ENCODE data around the gene SSBP4.

SSBP4 gene

GRCh38 chr19:18445262-18445948 lies 26.2 kb downstream of the SSBP4 start:
- DNase-seq (ENCODE audit: low spot score), result no peak

DNA sequence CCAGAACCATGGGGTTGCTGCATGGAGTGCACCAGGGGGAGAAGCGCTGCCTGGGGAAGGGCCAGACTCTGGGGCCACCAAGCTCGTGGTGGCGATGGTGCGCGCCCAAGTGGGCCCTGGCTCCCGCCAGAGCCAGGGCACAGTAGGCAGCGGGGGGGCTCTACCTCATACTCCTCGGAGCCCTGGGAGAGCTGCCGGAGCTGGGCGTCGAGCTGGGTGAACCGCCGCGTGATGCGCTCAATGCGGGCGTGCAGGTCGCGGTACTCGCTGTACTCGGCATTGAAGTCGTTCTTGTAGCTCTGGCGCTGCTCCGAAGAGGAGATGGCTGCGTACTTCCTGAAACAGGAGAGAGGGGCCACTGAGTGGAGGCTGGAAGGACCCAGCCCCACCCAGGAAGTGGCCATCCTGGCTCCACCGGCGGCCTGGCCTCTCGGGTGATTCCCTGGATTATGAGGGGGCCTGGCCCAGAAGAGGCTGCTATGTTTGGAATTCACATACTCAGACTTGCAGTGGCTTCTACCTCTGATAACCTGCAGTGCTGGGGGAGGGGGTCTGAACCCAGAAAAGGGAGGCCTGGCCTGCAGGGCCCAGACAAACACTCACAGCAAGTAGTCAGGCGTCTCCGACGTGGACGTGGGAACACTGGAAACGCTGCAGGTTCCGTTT lies 27.1 kb downstream of the SSBP4 start:
- no peak for DNase-seq (ENCODE audit: low spot score)

DNA sequence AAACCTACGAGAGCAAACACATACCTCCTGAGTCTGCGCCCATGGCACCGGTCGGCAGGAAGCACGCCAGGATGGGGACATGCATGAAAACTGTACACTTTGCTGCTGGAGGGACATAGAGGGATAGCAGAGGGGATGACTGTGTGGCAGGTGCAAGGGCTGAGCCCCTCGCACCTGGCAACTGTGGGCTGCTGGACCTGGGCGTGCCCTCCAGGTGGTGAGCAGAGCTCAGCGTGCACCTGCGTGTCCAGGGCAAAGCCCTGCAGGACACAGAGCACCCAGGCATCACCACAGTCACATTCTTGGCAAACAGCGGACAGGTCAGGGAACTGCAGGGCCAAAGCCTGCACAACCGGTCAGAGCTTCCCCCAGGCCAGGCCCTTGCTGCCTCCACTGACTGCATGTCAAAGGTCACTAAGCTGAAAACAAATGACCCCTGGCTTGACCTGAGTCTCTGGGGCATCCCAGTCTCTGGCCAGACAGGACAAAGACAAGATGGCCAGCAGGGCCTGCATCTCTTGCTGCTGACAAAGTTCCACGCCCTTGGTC lies 27.7 kb downstream of the SSBP4 start:
- no peak for DNase-seq (ENCODE audit: low spot score)

- DNase-seq (ENCODE audit: low spot score), result no peak
These were observed 30.4 kb downstream of the SSBP4 start for GRCh38 chr19:18449552-18449951.

DNA sequence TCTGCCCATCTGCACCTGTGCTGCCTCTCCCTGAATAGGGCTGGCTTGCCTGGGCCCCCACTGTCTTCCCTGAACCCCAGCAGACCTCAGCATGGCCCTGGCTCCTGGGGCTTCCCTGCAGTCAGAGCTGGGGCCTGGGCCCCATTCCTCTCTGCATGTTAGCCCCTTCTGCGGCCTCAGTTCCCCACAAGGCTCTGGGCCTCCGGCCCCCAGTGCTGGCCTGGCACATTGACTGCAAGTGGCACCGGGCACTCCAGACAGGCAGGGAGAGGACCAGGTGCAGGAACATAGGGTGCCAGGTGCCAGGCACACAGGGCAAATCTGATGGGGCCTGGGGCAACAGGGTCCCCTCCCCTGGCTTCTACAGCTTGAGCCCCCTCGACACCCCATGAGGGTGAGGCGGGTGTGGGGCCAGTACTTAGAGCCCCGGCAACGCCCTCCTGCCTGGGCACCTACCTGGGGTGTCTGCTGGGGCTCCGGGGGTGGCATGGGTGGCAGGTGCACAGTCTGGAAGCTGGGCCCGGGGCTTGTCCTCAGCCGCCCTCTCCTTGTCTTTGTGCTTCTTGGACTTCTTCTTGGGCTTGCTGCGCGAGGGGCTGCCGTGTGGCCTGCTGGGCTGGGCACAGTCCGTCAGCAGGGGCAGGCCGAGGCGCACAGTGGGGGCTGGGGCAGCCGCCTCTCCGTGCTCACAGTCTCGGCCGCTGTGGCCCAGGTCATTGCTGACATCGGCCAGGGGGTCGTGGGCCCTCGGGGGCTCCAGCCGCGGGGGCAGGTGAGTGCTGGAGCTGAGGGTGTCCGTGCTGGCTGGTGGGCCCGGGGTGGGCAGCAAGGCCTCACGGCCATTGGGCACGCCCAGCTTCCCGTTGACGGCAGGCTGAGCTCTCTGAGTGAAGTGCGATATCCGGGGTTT lies 31.1 kb downstream of the SSBP4 start:
- DNase-seq (ENCODE audit: low spot score), result no peak

- DNase-seq (ENCODE audit: low spot score), result peak; percentile 57
These were observed 32.0 kb downstream of the SSBP4 start for GRCh38 chr19:18450931-18451836.

- DNase-seq (ENCODE audit: low spot score), result no peak
These were observed 33.2 kb downstream of the SSBP4 start for GRCh38 chr19:18452386-18452785.

DNA sequence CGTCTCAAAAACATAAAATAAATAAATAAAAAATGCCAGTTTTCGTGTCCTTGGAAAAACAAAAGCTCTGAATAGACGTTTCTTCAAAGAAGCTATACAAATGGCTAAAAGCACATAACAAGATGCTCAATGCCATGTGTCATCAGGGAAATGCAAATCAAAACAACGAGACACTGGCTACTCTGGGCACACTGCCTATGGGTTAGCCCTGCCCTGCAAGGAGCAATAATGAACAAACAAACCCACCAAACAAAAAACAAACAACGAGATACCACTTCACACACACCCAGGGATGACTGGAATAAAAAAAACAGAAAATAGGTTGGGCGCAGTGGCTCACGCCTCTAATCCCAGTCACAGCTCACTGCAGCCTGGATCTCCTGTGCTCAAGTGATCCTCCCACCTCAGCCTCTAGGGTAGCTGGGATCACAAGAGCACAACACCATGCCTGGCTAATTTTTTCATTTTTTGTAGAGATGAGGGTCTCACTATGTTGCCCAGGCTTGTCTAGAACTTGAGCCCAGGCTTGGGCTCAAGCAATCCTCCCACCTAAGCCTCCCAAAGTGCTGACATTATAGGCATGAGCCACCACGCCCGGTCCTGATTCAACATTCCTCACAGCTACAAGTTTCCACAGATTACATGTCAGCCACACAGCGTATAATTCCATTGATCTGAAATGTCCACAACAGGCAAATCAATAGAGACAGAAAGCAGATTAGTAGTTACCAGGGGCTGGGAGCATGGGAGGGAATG lies 34.2 kb downstream of the SSBP4 start:
- no peak for DNase-seq (ENCODE audit: low spot score)

GRCh38 chr19:18456279-18456678 lies 37.1 kb downstream of the SSBP4 start:
- DNase-seq (ENCODE audit: low spot score), result no peak

DNA sequence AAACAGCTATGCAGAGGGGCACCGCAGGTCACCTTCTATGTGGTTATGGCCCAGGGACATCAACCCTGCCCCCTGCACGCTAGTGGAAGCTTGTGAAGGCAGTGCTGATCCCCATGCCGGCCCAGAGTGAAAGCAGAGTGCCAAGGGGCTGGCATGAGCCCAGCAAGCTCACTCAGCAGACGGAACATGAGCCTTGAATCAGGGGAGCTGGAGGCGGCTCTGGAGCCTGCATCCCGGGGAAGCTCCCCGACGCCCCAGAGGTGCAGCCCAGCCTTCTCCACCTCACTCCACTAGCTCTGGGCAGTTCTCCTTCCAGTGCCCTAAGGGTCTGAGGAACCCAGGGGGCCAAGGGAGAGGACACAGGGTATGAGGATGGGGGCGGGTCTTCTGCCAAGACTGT lies 37.8 kb downstream of the SSBP4 start:
- no peak for DNase-seq (ENCODE audit: low spot score)

DNA sequence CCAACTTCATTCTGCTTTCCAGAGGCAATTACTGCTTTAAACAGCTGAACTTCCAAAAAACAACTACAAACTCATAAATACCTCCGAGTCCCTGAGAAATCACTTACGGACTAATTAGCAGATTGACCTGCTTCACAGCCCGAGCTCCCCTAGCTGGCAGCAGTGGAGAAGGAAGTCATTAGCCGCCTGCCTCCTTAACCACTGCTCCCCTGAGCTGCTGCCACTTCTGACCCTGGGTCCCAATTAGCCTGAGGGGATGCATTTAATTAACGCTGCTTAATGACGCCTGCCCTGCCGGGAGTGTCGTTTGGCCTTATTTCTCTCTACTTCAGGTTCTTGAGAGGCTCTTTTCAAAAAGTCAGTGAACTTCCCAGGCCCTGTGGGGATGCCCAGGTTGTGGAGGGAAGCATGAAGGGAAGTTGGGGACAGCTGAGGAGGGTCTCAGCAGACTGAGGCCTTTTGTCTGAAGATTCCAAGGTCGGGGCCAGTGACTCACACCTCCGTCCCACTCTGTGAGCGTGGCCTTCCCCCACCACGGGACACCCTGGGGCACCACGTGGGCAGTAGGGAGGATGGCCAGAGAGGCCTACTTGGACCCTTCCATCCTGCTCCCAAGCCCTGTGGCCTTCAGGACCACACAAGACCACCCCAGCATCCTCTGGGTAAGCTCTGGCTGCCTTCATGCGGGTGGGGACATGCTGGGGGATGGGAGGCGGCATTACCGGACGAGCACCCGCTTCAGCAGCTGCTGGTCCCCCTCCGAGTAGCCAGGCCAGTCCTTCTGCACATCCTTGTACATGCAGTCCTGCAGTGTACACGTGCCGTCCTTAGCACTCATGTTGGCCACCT lies 38.5 kb downstream of the SSBP4 start:
- no peak for DNase-seq (ENCODE audit: low spot score)

DNA sequence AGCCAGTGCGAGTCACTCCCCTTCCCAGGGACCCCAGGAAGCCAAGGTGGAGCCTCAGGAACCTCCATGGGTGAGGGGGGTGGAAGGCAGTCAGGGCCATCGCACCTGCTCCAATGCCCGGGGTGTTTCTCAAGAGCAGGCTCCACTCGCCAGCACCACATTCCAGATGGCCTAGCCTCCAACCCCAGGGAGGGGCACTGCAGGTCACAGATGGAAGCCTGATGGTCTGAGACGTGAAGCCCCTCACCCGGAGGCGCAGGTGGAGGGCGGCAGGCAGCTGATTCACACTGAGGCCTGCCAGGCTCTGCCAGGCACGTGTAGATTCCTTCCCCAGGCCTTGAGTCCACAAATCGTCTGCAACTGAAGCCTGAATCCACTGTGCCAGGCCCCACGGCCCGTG lies 41.7 kb downstream of the SSBP4 start:
- DNase-seq (ENCODE audit: low spot score), result no peak

- no peak for DNase-seq (ENCODE audit: low spot score)
These were observed 42.3 kb downstream of the SSBP4 start for GRCh38 chr19:18461471-18461870.

- no peak for DNase-seq (ENCODE audit: low spot score)
These were observed 45.4 kb downstream of the SSBP4 start for GRCh38 chr19:18464646-18465045.

DNA sequence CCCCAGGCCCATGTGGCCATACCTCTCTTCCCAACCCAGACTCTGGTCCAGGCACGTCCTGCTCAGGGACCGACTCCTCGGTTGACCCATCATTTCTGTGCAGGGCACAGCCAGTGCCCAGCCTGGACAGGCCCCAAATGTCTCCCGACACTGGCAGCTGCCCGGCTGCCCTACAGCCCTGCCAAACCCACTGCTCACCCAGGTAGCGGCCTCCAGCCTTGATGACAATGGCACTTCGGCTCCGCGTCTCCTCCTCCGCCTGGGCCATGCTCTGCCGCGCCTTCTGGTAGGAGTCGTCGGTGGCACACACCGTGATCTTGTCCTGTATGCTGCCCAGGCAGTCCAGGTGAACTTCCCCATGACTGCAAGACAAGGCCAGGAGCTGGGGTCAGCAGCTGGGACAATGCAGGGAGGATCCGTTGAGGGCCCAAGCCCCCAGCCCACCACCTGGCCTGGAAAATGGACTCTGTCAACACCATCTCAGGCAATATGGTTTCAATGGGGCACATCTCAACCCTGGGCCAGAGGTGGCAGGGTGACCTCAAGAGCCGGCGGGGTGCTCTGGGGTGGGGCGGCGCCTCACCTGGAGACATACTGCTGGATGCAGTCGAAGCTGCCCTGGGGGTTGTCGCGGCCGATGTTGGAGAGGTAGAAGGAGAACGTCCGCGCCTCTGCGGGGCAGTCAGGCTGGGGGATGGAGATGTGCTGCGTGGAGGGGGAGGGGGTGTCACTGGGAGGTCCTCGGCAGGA lies 46.2 kb downstream of the SSBP4 start:
- DNase-seq (ENCODE audit: low spot score), result no peak

DNA sequence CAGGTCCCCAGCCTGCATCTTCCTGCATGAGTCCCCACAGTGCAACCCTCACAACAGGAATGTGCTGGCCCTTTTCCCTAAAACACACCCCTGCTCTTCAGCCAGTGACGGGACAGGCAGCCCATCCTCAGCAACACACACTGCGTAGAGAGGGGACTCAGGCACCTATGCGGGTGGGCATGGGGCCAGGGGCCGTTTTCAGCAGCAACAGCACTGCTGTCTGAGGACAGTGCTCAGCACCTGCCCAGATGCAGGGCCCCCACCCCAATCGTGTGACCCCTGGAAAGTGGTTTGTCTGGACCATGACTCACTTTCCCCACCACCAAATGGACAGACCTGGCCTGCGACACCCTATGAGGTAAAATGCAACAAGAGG lies 46.8 kb downstream of the SSBP4 start:
- DNase-seq (ENCODE audit: low spot score), result no peak

DNA sequence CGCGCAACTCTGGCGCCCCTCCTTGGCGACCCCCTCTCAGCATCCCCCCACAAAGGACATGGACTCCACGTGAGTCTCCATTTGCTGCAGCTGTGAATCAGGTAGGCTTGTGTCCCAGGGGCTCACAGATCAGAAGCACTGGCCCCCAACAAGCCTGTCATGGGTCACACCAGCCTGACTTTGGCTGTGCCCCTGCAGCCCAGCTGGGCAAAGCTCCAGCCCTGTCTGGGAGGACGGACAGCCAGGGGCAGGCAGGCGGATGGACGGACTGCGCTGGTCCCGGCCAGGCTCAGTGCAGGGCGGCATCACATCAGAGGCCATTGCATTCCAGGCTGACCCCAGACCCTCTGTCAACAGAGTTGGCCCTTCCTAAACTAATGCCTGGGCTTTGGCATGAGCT lies 47.2 kb downstream of the SSBP4 start:
- DNase-seq (ENCODE audit: low spot score), result no peak

- no peak for DNase-seq (ENCODE audit: low spot score)
These were observed 48.8 kb downstream of the SSBP4 start for GRCh38 chr19:18467978-18468377.

DNA sequence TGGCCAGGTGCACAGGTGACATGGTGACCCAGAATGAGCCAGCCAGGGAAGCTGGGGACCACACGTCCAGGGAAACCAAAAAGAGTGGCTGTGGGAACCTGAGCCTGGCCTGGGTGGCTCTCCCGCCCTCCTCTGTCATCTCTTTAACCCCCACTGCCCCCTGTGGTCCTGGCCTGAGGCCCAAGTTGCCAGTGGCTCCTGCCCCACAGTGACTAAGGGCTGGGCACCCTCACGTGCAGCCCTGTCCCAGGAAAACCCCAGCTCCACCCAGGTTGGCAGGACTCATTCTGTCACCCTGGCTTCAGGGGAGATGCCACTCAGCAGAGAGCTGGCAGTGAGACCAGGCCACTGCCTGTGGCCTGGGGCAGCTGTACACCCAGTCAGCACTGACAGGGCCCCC lies 49.3 kb downstream of the SSBP4 start:
- DNase-seq (ENCODE audit: low spot score), result no peak

Data from COLO829 (cell line).